Raji (cell line): Measurements from ENCODE around the gene BSX.

ENCODE experiments used
- POLR2A ChIP-seq: IDR thresholded peaks from 2 replicates; pipeline ENCODE4 v1.6.1; 2011; ENCODE audit warnings: low read depth, low read length, control low read depth; ENCODE audit not compliant: insufficient read depth

Gene BSX

DNA sequence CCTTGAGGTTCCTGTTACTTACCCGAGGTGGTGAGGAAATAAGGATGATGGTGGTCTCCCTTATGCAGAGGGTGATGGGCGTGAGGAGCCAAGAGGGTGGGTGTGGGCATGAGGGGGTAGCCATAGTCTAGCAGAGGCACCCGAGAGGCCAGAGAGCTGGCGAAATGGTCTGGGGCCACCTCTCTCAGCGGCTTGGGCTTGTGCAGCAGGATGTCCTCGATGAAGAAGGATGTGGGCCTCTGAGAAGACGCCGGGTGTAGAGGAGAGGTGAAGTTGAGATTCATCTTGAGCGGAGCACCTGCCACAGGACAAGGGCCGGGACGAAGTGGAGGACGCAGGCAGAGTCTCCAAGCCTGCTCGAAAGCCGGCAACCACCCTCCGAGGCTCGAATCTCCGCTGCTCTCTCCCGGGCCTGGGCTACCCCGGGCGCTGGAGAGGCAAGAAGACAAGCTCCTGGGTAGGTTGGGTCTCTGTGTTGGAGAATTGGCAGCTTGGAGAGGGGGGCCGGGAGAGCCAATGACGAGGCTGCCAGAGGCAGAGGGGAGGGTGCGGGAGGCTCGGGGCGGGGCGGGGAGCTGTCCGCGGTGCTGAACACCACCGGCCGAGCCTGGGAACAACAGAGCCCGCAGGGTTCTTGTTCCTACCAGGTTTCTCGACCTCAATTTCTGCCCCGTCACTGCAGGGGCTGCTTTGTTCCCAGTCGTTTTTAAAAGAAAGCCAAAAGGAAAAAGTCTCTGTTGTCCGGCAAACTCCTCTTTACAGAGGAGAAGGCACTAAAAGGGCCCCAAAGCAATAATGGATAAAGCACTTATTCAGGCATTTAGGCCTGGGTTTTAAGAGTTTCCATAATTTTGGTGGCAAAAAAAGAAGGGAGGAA, at the start of gene BSX:
BSX (minus strand) TSS at position 447 of the 877 bp plus-strand sequence; CDS start at position 284, 163 bp downstream.
- TF ChIP-seq POLR2A, result no peak

GRCh38 chr11:123030517-123030916, 48.9 kb upstream of the BSX start:
- TF ChIP-seq POLR2A, result no peak

- no peak for TF ChIP-seq POLR2A
Measured at GRCh38 chr11:123020968-123021367, 39.3 kb upstream of the BSX start.

- no peak for TF ChIP-seq POLR2A
Measured at GRCh38 chr11:123018702-123019101, 37.1 kb upstream of the BSX start.

- no peak for TF ChIP-seq POLR2A
Measured at GRCh38 chr11:123011510-123011909, 29.9 kb upstream of the BSX start.

- no peak for TF ChIP-seq POLR2A
Measured at GRCh38 chr11:123006860-123007542, 25.4 kb upstream of the BSX start.

- no peak for TF ChIP-seq POLR2A
Measured at GRCh38 chr11:123000721-123001120, 19.1 kb upstream of the BSX start.

- TF ChIP-seq POLR2A, result no peak
Measured at GRCh38 chr11:122998727-122999366, 17.2 kb upstream of the BSX start.

DNA sequence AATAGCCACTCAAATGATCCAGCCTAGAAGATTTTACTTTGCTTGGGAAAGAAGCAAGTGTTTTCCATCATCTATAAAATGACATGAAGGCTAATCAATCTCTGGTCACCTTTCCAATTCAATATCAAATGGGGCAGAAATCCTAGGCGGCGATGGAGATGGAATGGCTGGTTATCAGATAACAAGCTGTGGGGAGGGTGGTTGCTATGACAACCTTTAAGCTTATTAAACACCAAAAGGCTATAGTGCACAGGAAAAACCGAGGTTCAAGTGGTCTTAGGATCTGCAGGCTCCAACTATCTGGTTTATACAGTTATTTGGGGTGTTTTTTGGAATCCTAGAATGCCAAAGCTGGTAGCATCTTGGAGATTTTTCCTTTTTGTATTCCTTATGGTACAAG, 13.9 kb upstream of the BSX start:
- no peak for TF ChIP-seq POLR2A

DNA sequence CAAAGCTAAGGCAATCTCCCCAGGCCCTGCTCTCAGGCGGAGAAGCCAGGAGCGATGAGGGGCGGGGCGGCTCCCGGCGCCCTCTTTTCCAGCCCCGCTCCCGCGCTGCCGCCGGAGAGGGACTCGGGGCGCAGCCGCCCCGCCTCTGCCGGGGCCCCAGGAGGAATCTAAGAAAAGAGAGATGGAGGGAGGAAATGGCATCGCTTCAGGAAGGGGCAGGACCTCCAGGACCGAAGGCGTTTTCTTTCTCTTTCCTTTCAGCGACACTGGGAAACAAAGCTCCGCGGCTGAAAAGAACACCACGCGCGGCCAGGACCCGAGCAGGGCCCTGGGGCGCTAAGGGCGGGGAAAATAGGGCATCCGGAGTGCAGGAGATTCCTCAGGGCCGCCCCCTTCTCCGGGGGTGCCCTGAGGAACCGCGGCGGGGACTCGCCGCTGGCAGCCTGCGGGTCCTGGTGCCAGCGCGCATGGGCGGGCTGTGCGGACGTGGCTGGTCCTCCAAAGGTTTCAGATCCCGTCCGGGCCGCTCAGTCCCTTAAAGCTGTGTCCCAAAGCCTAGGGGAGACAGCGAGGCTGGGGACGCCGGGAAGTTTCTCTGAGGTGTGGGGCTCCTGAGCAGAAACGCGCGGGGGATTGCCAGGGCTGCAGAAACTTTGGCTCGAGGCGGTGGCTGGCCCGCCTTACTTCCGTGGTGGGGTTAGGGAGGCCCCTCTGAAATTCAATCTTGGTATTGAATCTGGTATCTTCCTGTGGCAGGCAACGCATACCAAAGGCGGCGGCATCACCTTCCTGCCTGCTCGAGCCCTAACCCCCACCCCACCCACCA, 2.8 kb upstream of the BSX start:
- TF ChIP-seq POLR2A, result no peak

- no peak for TF ChIP-seq POLR2A
Measured at GRCh38 chr11:122983438-122984185, 2.0 kb upstream of the BSX start.

GRCh38 chr11:122979815-122980595, 1.6 kb downstream of the BSX start:
- no peak for TF ChIP-seq POLR2A

DNA sequence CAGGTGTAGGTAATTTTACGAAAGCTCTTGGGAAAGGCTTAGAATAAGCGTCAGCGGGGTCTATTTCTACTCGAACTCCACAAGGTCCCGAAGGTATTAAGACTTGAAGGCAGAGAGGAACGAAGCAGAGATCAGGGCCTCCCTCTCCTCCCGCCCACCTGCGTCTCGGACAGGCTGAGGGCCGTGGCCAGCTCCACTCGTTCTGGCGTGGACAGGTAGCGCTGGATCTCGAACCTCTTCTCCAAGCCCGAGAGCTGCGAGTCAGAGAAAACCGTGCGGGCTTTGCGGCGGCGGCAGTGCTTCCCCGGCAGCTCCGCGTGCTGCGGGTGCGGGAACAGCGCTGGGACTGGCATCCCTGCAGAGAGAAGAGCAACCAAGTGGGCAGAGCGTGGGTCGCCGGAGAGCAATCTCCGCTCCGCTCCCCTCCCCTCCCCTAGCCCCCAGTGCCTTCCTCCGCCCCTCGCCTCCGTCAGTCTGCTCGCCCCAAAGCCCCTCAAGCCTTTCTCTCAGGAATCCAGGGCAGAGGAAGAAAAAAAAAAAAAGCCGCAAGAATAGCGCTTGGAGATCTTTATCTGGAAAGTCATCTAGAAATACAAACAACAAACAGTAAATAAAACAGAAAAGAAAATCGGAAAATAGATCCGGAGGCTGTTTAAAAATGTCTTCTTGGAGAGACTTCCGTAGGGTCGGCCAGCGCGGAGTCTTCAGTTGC, 2.4 kb downstream of the BSX start:
- no peak for TF ChIP-seq POLR2A

DNA sequence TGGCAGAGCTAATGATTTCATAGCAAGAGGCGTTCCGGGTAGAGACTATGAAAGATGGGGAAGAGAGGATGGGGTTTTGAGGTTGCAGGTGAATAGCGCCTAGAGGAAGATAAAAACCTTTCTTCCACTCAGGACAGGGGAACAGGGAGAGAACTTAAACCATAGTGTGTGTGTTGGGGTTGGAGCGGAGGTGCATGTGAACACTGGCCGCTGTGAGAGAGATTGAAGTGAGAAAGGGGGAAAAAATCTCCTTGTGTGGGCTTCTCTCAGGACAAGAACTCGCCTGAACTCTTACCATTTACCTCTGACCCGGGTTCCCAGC, 3.4 kb downstream of the BSX start:
- TF ChIP-seq POLR2A, result no peak
